Measurements from ENCODE around the gene ZMYND8.

GRCh38 chr20:47282864-47283263 lies 73.6 kb downstream of the ZMYND8 start:
- no peak for TF ChIP-seq EZH2 (IDR thresholded peaks at IDR 0.05; ENCODE audit: insufficient read depth, poor library complexity, severe bottlenecking)
- TF ChIP-seq EZH2phosphoT487 (IDR thresholded peaks at IDR 0.05; ENCODE audit: insufficient read depth, low read depth) = no peak

Measured in GM23248 (cell line).